Measurements from ENCODE around the gene ZDHHC14.
"Not testable (repeated sequence)": the region's sequence is repeated elsewhere in the genome, so short reads cannot be mapped to it uniquely, and the experiment has no call there.

Gene ZDHHC14

DNA sequence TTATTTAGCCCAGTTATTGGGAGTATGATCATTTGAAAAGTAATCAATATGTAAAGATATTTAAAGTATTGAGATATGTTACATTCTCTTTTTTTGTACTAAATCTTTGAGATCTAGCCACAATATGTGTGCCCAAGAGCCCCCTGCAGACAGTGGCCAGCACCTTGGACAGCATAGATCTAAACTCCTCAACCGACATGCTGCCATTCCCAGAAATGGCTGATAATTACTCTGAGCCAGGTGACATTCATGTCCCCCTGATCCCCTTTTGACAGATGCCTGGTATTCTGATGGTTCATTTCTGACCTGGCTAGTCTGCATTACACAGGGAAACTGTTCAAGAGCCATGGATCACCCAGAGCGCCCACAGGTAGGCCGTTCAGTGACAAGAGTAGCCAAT is 177.1 kb downstream of the ZDHHC14 start:
- Histone ChIP-seq H3K27me3 (ENCODE audit: low read length) (no peaks in the 10 kb centered on the region), H3K9me2 (replicated peaks; ENCODE audit: insufficient read depth, low read length) (no peaks in the 10 kb centered on the region), H2AFZ (ENCODE audit: low read depth, low read length, severe bottlenecking) (no peak overlapping the region), H3K9me3 (ENCODE audit: insufficient read depth, low read length) (no peaks in the 10 kb centered on the region), H3K4me3 (ENCODE audit: insufficient read depth, low read length, poor library complexity, severe bottlenecking) (no peak overlapping the region), H3K9ac (ENCODE audit: low read length) (no peak overlapping the region), H4K20me1 (ENCODE audit: low read depth, low read length) (no peaks in the 10 kb centered on the region), H3K79me2 (ENCODE audit: insufficient read depth, low read length) (no peaks in the 10 kb centered on the region), H3K27ac (ENCODE audit: low read depth, low read length) (no peak overlapping the region), H3F3A (ENCODE audit: insufficient read depth) (0 out of 2 replicates have a peak, but pooled peaks cover 6% of the 10 kb centered on the region), H3K4me2 (ENCODE audit: low read depth, low read length, poor library complexity, severe bottlenecking) (no peak overlapping the region), H3K36me3 (ENCODE audit: low read length) (no peaks in the 10 kb centered on the region)
- no peak for TF ChIP-seq EZH2phosphoT487 (conservative IDR thresholded peaks at IDR 0.05; ENCODE audit: low read length)
- TF ChIP-seq, protein P1, sequence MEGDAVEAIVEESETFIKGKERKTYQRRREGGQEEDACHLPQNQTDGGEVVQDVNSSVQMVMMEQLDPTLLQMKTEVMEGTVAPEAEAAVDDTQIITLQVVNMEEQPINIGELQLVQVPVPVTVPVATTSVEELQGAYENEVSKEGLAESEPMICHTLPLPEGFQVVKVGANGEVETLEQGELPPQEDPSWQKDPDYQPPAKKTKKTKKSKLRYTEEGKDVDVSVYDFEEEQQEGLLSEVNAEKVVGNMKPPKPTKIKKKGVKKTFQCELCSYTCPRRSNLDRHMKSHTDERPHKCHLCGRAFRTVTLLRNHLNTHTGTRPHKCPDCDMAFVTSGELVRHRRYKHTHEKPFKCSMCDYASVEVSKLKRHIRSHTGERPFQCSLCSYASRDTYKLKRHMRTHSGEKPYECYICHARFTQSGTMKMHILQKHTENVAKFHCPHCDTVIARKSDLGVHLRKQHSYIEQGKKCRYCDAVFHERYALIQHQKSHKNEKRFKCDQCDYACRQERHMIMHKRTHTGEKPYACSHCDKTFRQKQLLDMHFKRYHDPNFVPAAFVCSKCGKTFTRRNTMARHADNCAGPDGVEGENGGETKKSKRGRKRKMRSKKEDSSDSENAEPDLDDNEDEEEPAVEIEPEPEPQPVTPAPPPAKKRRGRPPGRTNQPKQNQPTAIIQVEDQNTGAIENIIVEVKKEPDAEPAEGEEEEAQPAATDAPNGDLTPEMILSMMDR (IDR thresholded peaks at IDR 0.05; ENCODE audit: insufficient read depth, low read length, poor library complexity, severe bottlenecking): no peak

DNA sequence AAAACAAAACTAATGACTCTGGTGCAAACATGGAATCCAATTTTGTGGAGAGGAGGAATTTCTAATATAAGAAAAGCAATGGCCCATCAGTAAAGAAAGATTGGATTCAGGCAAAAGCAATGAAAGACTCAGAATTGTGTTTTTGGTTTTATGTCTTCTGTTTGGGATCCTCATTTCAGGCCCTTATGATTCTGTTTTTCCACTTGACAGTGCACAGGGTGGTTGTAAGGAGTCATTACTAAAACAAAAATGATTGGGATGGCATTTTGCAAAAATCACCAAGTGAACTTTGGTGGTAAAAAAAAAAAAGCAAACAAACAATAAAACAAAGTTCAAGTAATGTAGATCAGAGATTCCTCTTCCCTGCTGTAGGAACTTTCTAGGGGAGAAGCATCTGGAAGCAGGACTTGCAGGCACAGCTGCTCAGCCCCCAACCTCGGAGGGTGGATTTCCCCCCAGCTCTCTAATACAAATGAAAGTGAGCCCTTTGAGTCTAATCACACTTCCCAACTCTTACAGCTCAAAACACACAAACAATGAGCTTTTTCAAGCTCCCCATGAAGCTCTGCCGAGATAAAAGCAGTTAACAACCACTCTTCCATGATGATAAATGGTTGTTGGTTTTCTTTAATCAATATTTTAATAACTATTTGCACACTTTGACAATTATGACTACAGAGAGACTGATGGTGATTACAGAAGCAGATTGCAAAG is 177.7 kb downstream of the ZDHHC14 start:
- Histone ChIP-seq H4K20me1 (ENCODE audit: low read depth, low read length) (no peaks in the 10 kb centered on the region), H3K4me2 (ENCODE audit: low read depth, low read length, poor library complexity, severe bottlenecking) (no peak overlapping the region), H3F3A (ENCODE audit: insufficient read depth) (0 out of 2 replicates have a peak, but pooled peaks cover 6% of the 10 kb centered on the region), H3K27me3 (ENCODE audit: low read length) (no peaks in the 10 kb centered on the region), H2AFZ (ENCODE audit: low read depth, low read length, severe bottlenecking) (no peak overlapping the region), H3K36me3 (ENCODE audit: low read length) (no peaks in the 10 kb centered on the region), H3K4me3 (ENCODE audit: insufficient read depth, low read length, poor library complexity, severe bottlenecking) (no peak overlapping the region), H3K9ac (ENCODE audit: low read length) (no peak overlapping the region), H3K9me3 (ENCODE audit: insufficient read depth, low read length) (no peaks in the 10 kb centered on the region), H3K79me2 (ENCODE audit: insufficient read depth, low read length) (no peaks in the 10 kb centered on the region), H3K27ac (ENCODE audit: low read depth, low read length) (no peak overlapping the region), H3K9me2 (replicated peaks; ENCODE audit: insufficient read depth, low read length) (no peaks in the 10 kb centered on the region)
- TF ChIP-seq, protein P1 (IDR thresholded peaks at IDR 0.05; ENCODE audit: insufficient read depth, low read length, poor library complexity, severe bottlenecking): no peak
- TF ChIP-seq EZH2phosphoT487 (conservative IDR thresholded peaks at IDR 0.05; ENCODE audit: low read length): no peak

DNA sequence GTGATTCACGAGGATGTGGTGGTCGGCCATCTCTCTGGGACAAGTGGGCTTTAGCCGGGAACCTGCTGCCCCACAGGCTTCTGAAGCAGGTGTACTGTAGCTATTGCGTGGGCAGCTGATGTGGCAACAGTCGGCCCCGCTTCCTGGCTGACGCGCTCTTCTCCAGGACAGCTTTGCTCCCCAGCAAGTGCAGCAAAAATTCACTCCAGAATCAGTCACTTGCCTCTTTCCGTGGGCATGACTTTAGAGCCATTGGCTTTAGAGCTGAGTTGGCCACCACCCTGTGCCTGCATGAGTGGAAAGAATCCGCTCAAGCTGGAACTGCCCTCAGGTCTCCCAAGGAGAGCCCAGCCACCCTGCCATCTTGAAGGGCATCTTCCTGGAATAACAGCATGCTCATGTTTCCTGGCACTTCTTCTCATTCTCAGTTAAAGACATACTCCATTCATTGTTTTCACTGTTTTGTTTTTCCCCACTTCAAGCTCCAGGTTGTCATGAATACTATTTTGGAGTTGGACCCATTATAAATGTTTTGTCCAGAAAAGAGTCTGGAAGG is 178.3 kb downstream of the ZDHHC14 start:
- H2AFZ ChIP-seq (ENCODE audit: low read depth, low read length, severe bottlenecking): no peak overlapping the region
- no peak overlapping the region for H3K4me2 ChIP-seq (ENCODE audit: low read depth, low read length, poor library complexity, severe bottlenecking)
- TF ChIP-seq, protein P1 (IDR thresholded peaks at IDR 0.05; ENCODE audit: insufficient read depth, low read length, poor library complexity, severe bottlenecking): no peak
- TF ChIP-seq EZH2phosphoT487 (conservative IDR thresholded peaks at IDR 0.05; ENCODE audit: low read length): no peak

DNA sequence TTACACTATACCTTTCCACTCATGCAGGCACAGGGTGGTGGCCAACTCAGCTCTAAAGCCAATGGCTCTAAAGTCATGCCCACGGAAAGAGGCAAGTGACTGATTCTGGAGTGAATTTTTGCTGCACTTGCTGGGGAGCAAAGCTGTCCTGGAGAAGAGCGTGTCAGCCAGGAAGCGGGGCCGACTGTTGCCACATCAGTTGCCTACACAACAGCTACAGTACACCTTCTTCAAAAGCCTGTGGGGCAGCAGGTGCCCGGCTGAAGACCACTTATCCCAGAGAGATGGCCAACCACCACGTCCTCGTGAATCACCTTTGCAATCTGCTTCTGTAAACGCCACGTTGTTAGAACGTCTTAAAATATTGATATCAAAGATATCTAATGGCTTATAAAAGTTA is 179.1 kb downstream of the ZDHHC14 start:
- not testable (repeated sequence) for H4K20me1 ChIP-seq (ENCODE audit: low read depth, low read length); H3K36me3 ChIP-seq (ENCODE audit: low read length); H3K27ac ChIP-seq (ENCODE audit: low read depth, low read length); H3K9me2 ChIP-seq (replicated peaks; ENCODE audit: insufficient read depth, low read length); H2AFZ ChIP-seq (ENCODE audit: low read depth, low read length, severe bottlenecking); H3K4me3 ChIP-seq (ENCODE audit: insufficient read depth, low read length, poor library complexity, severe bottlenecking); H3K27me3 ChIP-seq (ENCODE audit: low read length); H3K9me3 ChIP-seq (ENCODE audit: insufficient read depth, low read length); H3K79me2 ChIP-seq (ENCODE audit: insufficient read depth, low read length); H3K4me2 ChIP-seq (ENCODE audit: low read depth, low read length, poor library complexity, severe bottlenecking); H3K9ac ChIP-seq (ENCODE audit: low read length); H3F3A ChIP-seq (ENCODE audit: insufficient read depth)

More for the DNA sequence above, 178.3 kb downstream of the ZDHHC14 start:
- Histone ChIP-seq H3K36me3 (ENCODE audit: low read length) (no peaks in the 10 kb centered on the region), H3F3A (ENCODE audit: insufficient read depth) (0 out of 2 replicates have a peak, but pooled peaks cover 6% of the 10 kb centered on the region), H3K9me3 (ENCODE audit: insufficient read depth, low read length) (no peaks in the 10 kb centered on the region), H3K27me3 (ENCODE audit: low read length) (no peaks in the 10 kb centered on the region), H3K9me2 (replicated peaks; ENCODE audit: insufficient read depth, low read length) (no peaks in the 10 kb centered on the region), H3K27ac (ENCODE audit: low read depth, low read length) (no peak overlapping the region), H3K4me3 (ENCODE audit: insufficient read depth, low read length, poor library complexity, severe bottlenecking) (no peak overlapping the region), H4K20me1 (ENCODE audit: low read depth, low read length) (no peaks in the 10 kb centered on the region), H3K79me2 (ENCODE audit: insufficient read depth, low read length) (no peaks in the 10 kb centered on the region), H3K9ac (ENCODE audit: low read length) (no peak overlapping the region)
